ENCODE results near the gene UPK2. TPM values are rescaled to one million over a fixed set of nuclear protein-coding genes. Genes with fewer than 3 reads are reported as not detected.

Gene UPK2
- total and polyA plus RNA-seq, 2 of the 13 experiments (the other 11 are each of a cell fraction or from before 2014, with no cell fraction given): not detected

DNA sequence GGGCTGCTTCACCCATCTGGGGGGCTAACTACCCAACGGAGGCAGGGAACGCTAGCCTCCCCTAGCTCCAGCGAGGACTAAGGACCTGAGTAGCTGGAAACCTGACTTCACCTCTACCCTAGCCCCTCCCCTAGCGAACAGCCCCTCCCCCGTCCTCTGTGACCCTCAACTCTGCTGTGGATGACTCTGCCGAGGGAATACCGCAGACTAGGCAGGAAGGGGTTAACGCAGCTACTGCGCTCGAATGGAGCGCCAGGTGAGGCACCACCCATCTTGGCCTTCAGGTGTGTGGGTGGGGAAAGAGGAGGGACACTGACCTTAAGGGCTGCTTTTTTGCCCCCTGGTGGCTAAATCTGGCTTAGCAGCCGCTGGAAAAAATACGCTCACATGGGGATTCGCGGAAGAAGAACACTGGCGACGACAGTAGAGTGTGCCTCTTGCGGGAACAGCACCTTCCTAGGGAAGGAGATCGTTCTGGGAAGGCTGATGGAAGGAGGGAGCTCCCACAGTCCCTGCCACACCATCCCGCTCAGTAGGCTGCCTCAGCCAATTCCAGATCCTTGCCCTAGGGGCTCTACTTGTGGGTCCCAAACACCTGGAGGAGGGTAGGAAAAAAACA is 25.9 kb upstream of the UPK2 start (continued):
- TF ChIP-seq, protein P1, sequence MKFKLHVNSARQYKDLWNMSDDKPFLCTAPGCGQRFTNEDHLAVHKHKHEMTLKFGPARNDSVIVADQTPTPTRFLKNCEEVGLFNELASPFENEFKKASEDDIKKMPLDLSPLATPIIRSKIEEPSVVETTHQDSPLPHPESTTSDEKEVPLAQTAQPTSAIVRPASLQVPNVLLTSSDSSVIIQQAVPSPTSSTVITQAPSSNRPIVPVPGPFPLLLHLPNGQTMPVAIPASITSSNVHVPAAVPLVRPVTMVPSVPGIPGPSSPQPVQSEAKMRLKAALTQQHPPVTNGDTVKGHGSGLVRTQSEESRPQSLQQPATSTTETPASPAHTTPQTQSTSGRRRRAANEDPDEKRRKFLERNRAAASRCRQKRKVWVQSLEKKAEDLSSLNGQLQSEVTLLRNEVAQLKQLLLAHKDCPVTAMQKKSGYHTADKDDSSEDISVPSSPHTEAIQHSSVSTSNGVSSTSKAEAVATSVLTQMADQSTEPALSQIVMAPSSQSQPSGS (CRISPR knock-in tag; IDR thresholded peaks at IDR 0.05): 0 out of 2 replicates have a peak, but pooled peaks have one; percentile 33
- TF ChIP-seq, protein P2, sequence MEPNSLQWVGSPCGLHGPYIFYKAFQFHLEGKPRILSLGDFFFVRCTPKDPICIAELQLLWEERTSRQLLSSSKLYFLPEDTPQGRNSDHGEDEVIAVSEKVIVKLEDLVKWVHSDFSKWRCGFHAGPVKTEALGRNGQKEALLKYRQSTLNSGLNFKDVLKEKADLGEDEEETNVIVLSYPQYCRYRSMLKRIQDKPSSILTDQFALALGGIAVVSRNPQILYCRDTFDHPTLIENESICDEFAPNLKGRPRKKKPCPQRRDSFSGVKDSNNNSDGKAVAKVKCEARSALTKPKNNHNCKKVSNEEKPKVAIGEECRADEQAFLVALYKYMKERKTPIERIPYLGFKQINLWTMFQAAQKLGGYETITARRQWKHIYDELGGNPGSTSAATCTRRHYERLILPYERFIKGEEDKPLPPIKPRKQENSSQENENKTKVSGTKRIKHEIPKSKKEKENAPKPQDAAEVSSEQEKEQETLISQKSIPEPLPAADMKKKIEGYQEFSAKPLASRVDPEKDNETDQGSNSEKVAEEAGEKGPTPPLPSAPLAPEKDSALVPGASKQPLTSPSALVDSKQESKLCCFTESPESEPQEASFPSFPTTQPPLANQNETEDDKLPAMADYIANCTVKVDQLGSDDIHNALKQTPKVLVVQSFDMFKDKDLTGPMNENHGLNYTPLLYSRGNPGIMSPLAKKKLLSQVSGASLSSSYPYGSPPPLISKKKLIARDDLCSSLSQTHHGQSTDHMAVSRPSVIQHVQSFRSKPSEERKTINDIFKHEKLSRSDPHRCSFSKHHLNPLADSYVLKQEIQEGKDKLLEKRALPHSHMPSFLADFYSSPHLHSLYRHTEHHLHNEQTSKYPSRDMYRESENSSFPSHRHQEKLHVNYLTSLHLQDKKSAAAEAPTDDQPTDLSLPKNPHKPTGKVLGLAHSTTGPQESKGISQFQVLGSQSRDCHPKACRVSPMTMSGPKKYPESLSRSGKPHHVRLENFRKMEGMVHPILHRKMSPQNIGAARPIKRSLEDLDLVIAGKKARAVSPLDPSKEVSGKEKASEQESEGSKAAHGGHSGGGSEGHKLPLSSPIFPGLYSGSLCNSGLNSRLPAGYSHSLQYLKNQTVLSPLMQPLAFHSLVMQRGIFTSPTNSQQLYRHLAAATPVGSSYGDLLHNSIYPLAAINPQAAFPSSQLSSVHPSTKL (CRISPR knock-in tag; IDR thresholded peaks at IDR 0.05): peak; percentile 31; the same call in 1 of the 2 replicates
- TF ChIP-seq ZNF274 (CRISPR knock-in tag; IDR thresholded peaks at IDR 0.05): no peak
- TF ChIP-seq, protein P3, sequence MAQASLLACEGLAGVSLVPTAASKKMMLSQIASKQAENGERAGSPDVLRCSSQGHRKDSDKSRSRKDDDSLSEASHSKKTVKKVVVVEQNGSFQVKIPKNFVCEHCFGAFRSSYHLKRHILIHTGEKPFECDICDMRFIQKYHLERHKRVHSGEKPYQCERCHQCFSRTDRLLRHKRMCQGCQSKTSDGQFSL (CRISPR knock-in tag; IDR thresholded peaks at IDR 0.05): 0 out of 2 replicates have a peak, but pooled peaks have one; percentile 43
- TF ChIP-seq PAWR (CRISPR knock-in tag; IDR thresholded peaks at IDR 0.05; ENCODE audit: borderline replicate concordance): no peak
- TF ChIP-seq ZEB1 (IDR thresholded peaks at IDR 0.05; ENCODE audit: insufficient replicate concordance, low read depth): peak; percentile 100
- peak; percentile 59 for TF ChIP-seq NR2F6 (IDR thresholded peaks at IDR 0.05)
- peak; percentile 64; the same call in 1 of the 2 replicates for TF ChIP-seq NR2F6 (CRISPR knock-in tag; IDR thresholded peaks at IDR 0.05)
- TF ChIP-seq HNF4A (CRISPR knock-in tag; IDR thresholded peaks at IDR 0.05): 0 out of 2 replicates have a peak, but pooled peaks have one; percentile 19
- no peak for TF ChIP-seq U2AF2 (IDR thresholded peaks at IDR 0.05; ENCODE audit: low read depth, low read length)
- TF ChIP-seq ZNF790 (CRISPR knock-in tag; IDR thresholded peaks at IDR 0.05; ENCODE audit: borderline replicate concordance): no peak
- peak; percentile 39; the same call in 1 of the 2 replicates for TF ChIP-seq ZNF788 (CRISPR knock-in tag; IDR thresholded peaks at IDR 0.05; ENCODE audit: borderline replicate concordance)
- TF ChIP-seq ZBTB38 (CRISPR knock-in tag; IDR thresholded peaks at IDR 0.05): no peak
- TF ChIP-seq ZMYM3 (CRISPR knock-in tag; IDR thresholded peaks at IDR 0.05): 0 out of 2 replicates have a peak, but pooled peaks have one; percentile 15
- peak; percentile 64; the same call in 1 of the 2 replicates for TF ChIP-seq ZNF670 (CRISPR knock-in tag; IDR thresholded peaks at IDR 0.05; ENCODE audit: borderline replicate concordance)
- TF ChIP-seq, protein P4, sequence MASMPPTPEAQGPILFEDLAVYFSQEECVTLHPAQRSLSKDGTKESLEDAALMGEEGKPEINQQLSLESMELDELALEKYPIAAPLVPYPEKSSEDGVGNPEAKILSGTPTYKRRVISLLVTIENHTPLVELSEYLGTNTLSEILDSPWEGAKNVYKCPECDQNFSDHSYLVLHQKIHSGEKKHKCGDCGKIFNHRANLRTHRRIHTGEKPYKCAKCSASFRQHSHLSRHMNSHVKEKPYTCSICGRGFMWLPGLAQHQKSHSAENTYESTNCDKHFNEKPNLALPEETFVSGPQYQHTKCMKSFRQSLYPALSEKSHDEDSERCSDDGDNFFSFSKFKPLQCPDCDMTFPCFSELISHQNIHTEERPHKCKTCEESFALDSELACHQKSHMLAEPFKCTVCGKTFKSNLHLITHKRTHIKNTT (CRISPR knock-in tag; IDR thresholded peaks at IDR 0.05): no peak
- TF ChIP-seq AKAP8 (CRISPR knock-in tag; IDR thresholded peaks at IDR 0.05): no peak; the same call in 1 of the 2 replicates
- TF ChIP-seq FOXM1 (CRISPR knock-in tag; IDR thresholded peaks at IDR 0.05): no peak
- TF ChIP-seq, protein P5, sequence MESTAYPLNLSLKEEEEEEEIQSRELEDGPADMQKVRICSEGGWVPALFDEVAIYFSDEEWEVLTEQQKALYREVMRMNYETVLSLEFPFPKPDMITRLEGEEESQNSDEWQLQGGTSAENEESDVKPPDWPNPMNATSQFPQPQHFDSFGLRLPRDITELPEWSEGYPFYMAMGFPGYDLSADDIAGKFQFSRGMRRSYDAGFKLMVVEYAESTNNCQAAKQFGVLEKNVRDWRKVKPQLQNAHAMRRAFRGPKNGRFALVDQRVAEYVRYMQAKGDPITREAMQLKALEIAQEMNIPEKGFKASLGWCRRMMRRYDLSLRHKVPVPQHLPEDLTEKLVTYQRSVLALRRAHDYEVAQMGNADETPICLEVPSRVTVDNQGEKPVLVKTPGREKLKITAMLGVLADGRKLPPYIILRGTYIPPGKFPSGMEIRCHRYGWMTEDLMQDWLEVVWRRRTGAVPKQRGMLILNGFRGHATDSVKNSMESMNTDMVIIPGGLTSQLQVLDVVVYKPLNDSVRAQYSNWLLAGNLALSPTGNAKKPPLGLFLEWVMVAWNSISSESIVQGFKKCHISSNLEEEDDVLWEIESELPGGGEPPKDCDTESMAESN (CRISPR knock-in tag; conservative IDR thresholded peaks at IDR 0.05): 0 out of 2 replicates have a peak, but pooled peaks have one; percentile 44
- TF ChIP-seq ELF1 (CRISPR knock-in tag; IDR thresholded peaks at IDR 0.05): peak; percentile 32; the same call in 1 of the 2 replicates
- no peak for TF ChIP-seq ZNF629 (CRISPR knock-in tag; conservative IDR thresholded peaks at IDR 0.05)
- no peak for TF ChIP-seq ZNF737 (CRISPR knock-in tag; IDR thresholded peaks at IDR 0.05; ENCODE audit: borderline replicate concordance)

Data from HepG2 (cell line).